ENCODE results near the gene P2RY8. TPM values are rescaled to one million over a fixed set of nuclear protein-coding genes. Genes with fewer than 3 reads are reported as not detected.
A peak's percentile ranks its signal among the peaks of the same experiment; 100 is the strongest.

The P2RY8 gene
- total RNA-seq, 2 experiments from 2014 or later, result 139 TPM

DNA sequence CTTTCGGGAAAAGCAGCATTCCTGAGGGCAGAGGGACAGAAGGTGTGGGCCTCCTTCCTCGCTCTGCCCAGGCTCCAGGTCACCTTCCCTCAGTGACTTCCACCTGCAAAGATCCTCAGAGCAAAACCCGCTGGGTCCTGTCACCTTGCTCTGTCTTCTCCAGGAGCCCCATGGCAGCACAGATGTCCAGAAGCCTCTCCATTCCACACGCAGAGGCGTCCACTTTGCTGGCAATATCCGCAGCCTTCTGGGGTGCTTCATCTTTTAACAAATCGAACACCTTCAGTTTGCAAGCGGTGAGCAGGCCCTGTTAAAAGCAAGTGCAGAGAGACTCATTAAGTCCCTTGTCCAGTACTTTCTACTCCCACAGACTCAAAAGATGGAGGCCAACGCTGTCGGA lies 111.6 kb downstream of the P2RY8 start:
- no peak overlapping the region for H3K4me3 ChIP-seq (ENCODE audit: low read length)
- Mint-ChIP-seq H3K4me1 (ENCODE audit: low read depth) (no peaks in the 10 kb centered on the region), H3K36me3 (ENCODE audit: low read depth) (peaks cover 75% of the 10 kb centered on the region), H3K27me3 (no peaks in the 10 kb centered on the region), H3K9me3 (peaks cover 7% of the 10 kb centered on the region), H3K4me3 (no peak overlapping the region), H3K27ac (no peak overlapping the region)
- TF ChIP-seq CTCF (IDR thresholded peaks at IDR 0.05), result no peak
- peaks cover 48% of the 10 kb centered on the region for H3K36me3 ChIP-seq (ENCODE audit: insufficient read depth, low read length)
- intact Hi-C loops (cut with DNase I, micrococcal nuclease), result no loop called here
- POLR2A ChIA-PET, result no interaction called here
- CTCF ChIA-PET, result no interaction called here
- H3K27me3 ChIP-seq (ENCODE audit: control insufficient read depth in 1 of 2, insufficient read depth in 2 of 2, low read length in 2 of 2), result no peaks in the 10 kb centered on the region
- DNase-seq (peak in 1 of 14 experiments; percentile 17), ATAC-seq (ENCODE audit: poor library complexity) (no peak)
- no peak overlapping the region for H3K27ac ChIP-seq (ENCODE audit: low read depth in 1 of 2, low read length in 2 of 2)
- no peaks in the 10 kb centered on the region for H3K4me1 ChIP-seq (ENCODE audit: insufficient read depth, low read length)
- peaks cover 14 to 29% of the 10 kb centered on the region in 2 experiments for H3K9me3 ChIP-seq (ENCODE audit: control insufficient read depth in 1 of 2, insufficient read depth in 1 of 2, low read length in 2 of 2)

GRCh38 chrX:1424147-1424851 lies 112.7 kb downstream of the P2RY8 start:
- Mint-ChIP-seq H3K4me3 (no peak overlapping the region), H3K27me3 (no peaks in the 10 kb centered on the region)

GRCh38 chrX:1423215-1423614 lies 113.8 kb downstream of the P2RY8 start:
- Histone ChIP-seq H3K9me3 (ENCODE audit: control insufficient read depth in 1 of 2, insufficient read depth in 1 of 2, low read length in 2 of 2) (peaks cover 14 to 44% of the 10 kb centered on the region in 2 experiments), H3K4me1 (ENCODE audit: insufficient read depth, low read length) (no peaks in the 10 kb centered on the region), H3K4me3 (ENCODE audit: low read length) (no peak overlapping the region), H3K27ac (ENCODE audit: low read depth in 1 of 2, low read length in 2 of 2) (no peak overlapping the region), H3K36me3 (ENCODE audit: insufficient read depth, low read length) (peaks cover 62% of the 10 kb centered on the region), H3K27me3 (ENCODE audit: control insufficient read depth in 1 of 2, insufficient read depth in 2 of 2, low read length in 2 of 2) (no peaks in the 10 kb centered on the region)
- Mint-ChIP-seq H3K4me1 (ENCODE audit: low read depth) (no peaks in the 10 kb centered on the region), H3K27me3 (no peaks in the 10 kb centered on the region), H3K4me3 (no peak overlapping the region), H3K27ac (no peak overlapping the region), H3K9me3 (peaks cover 11% of the 10 kb centered on the region), H3K36me3 (ENCODE audit: low read depth) (peaks cover 73% of the 10 kb centered on the region)
- peak in 1 of 14 experiments; percentile 1 for DNase-seq
- intact Hi-C loops (cut with DNase I, micrococcal nuclease), result no loop called here
- ChIA-PET CTCF (no interaction called here), POLR2A (no interaction called here)
- no peak for ATAC-seq (ENCODE audit: poor library complexity)
- no peak for TF ChIP-seq CTCF (IDR thresholded peaks at IDR 0.05)

More at GRCh38 chrX:1424147-1424851, 112.7 kb downstream of the P2RY8 start:
- Mint-ChIP-seq H3K36me3 (ENCODE audit: low read depth) (peaks cover 76% of the 10 kb centered on the region), H3K4me1 (ENCODE audit: low read depth) (no peaks in the 10 kb centered on the region), H3K27ac (no peak overlapping the region), H3K9me3 (peaks cover 11% of the 10 kb centered on the region)
- POLR2A ChIA-PET, result no interaction called here
- CTCF ChIA-PET, result no interaction called here
- Histone ChIP-seq H3K27ac (ENCODE audit: low read depth in 1 of 2, low read length in 2 of 2) (no peak overlapping the region), H3K9me3 (ENCODE audit: control insufficient read depth in 1 of 2, insufficient read depth in 1 of 2, low read length in 2 of 2) (peaks cover 14 to 34% of the 10 kb centered on the region in 2 experiments), H3K4me3 (ENCODE audit: low read length) (no peak overlapping the region), H3K27me3 (ENCODE audit: control insufficient read depth in 1 of 2, insufficient read depth in 2 of 2, low read length in 2 of 2) (no peaks in the 10 kb centered on the region), H3K4me1 (ENCODE audit: insufficient read depth, low read length) (no peaks in the 10 kb centered on the region), H3K36me3 (ENCODE audit: insufficient read depth, low read length) (peaks cover 51% of the 10 kb centered on the region)
- no peak for TF ChIP-seq CTCF (IDR thresholded peaks at IDR 0.05)
- DNase-seq (no peak), ATAC-seq (ENCODE audit: poor library complexity) (no peak)
- intact Hi-C loops (cut with DNase I, micrococcal nuclease), result no loop called here
